HG03103 (cell line): Measurements from ENCODE around the gene TM7SF3.

Experiments used
- ATAC-seq: cut with Tn5 transposase; IDR thresholded peaks from one replicate; pipeline ENCODE4 v1.9.1; 2021; ENCODE audit warnings: low read depth; ENCODE audit not compliant: unreplicated experiment

The TM7SF3 gene

GRCh38 chr12:26936559-26937442 lies 77.4 kb downstream of the TM7SF3 start:
- ATAC-seq = no peak

GRCh38 chr12:26935636-26936378 lies 78.4 kb downstream of the TM7SF3 start:
- ATAC-seq = no peak

- no peak for ATAC-seq
These were observed 84.6 kb downstream of the TM7SF3 start for GRCh38 chr12:26929590-26929989.

GRCh38 chr12:26928661-26929060 lies 85.5 kb downstream of the TM7SF3 start:
- no peak for ATAC-seq
